ENCODE measurements around the gene ATP13A4.

The ATP13A4 gene

GRCh38 chr3:193391902-193392301 is 162.8 kb downstream of the ATP13A4 start:
- no peak for DNase-seq (ENCODE audit: low spot score)

GRCh38 chr3:193389335-193389734 is 165.4 kb downstream of the ATP13A4 start:
- DNase-seq (ENCODE audit: low spot score), result no peak

GRCh38 chr3:193388361-193388760 is 166.3 kb downstream of the ATP13A4 start:
- DNase-seq (ENCODE audit: low spot score), result no peak

- no peak for DNase-seq (ENCODE audit: low spot score)
These were observed 167.1 kb downstream of the ATP13A4 start for GRCh38 chr3:193387596-193387995.

- no peak for DNase-seq (ENCODE audit: low spot score)
These were observed 176.0 kb downstream of the ATP13A4 start, which contains the start of gene ATP13A5 for GRCh38 chr3:193378706-193379105. Gene ATP13A5, minus strand, starts transcription at chr3:193378753. Its CDS starts 28 bp downstream, at chr3:193378725.

- DNase-seq (ENCODE audit: low spot score), result no peak
These were observed 177.1 kb downstream of the ATP13A4 start for GRCh38 chr3:193377591-193377990.

- DNase-seq (ENCODE audit: low spot score), result no peak
These were observed 179.1 kb downstream of the ATP13A4 start for GRCh38 chr3:193375614-193376013.

- no peak for DNase-seq (ENCODE audit: low spot score)
These were observed 181.9 kb downstream of the ATP13A4 start for GRCh38 chr3:193372783-193373182.

GRCh38 chr3:193367868-193368267 is 186.8 kb downstream of the ATP13A4 start:
- DNase-seq (ENCODE audit: low spot score), result no peak

- DNase-seq (ENCODE audit: low spot score), result no peak
These were observed 197.4 kb downstream of the ATP13A4 start for GRCh38 chr3:193357291-193357690.

GRCh38 chr3:193354423-193354822 is 200.3 kb downstream of the ATP13A4 start:
- DNase-seq (ENCODE audit: low spot score), result no peak
